Measurements from ENCODE around the gene PCSK7. TPM values are rescaled to one million over a fixed set of nuclear protein-coding genes. Genes with fewer than 3 reads are reported as not detected.
A peak's percentile ranks its signal among the peaks of the same experiment; 100 is the strongest.
"Not testable (repeated sequence)": the region's sequence is repeated elsewhere in the genome, so short reads cannot be mapped to it uniquely, and the experiment has no call there.

PCSK7 gene, protein sequence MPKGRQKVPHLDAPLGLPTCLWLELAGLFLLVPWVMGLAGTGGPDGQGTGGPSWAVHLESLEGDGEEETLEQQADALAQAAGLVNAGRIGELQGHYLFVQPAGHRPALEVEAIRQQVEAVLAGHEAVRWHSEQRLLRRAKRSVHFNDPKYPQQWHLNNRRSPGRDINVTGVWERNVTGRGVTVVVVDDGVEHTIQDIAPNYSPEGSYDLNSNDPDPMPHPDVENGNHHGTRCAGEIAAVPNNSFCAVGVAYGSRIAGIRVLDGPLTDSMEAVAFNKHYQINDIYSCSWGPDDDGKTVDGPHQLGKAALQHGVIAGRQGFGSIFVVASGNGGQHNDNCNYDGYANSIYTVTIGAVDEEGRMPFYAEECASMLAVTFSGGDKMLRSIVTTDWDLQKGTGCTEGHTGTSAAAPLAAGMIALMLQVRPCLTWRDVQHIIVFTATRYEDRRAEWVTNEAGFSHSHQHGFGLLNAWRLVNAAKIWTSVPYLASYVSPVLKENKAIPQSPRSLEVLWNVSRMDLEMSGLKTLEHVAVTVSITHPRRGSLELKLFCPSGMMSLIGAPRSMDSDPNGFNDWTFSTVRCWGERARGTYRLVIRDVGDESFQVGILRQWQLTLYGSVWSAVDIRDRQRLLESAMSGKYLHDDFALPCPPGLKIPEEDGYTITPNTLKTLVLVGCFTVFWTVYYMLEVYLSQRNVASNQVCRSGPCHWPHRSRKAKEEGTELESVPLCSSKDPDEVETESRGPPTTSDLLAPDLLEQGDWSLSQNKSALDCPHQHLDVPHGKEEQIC
- 28.4 and 29.3 TPM in 2 replicates for total RNA-seq (2014; rRNA removed; shearing (Covaris generic))

DNA sequence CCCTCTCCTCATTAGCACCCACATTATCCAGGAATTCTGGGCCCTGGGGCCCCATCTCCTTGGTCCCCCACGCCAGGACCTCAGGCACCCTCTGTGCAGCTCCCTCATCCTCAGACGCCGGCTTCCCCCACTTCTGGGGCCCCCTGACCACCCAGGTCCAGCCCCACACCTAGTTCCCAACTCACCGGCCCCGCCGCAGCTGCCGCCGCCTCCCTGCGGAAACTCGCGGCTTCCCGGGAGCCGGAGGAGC lies at the start of gene PCSK7:
Gene PCSK7, minus strand, starts transcription at position 232 of the 250 bp plus-strand sequence. CDS start 2,229 bp downstream, outside the sequence.
- peak within 1 kb of the TSS; percentile 90 for H3K4me3 ChIP-seq (ENCODE audit: insufficient read depth, low read depth, low read length)
- no peak for DNase-seq
- H3K27me3 ChIP-seq (ENCODE audit: control insufficient read depth, insufficient read depth, low read length), result no peaks in the 10 kb centered on the region
- peaks cover 12% of the 10 kb centered on the region for H3K36me3 ChIP-seq (replicated peaks; ENCODE audit: control insufficient read depth, insufficient read depth, low read length)

DNA sequence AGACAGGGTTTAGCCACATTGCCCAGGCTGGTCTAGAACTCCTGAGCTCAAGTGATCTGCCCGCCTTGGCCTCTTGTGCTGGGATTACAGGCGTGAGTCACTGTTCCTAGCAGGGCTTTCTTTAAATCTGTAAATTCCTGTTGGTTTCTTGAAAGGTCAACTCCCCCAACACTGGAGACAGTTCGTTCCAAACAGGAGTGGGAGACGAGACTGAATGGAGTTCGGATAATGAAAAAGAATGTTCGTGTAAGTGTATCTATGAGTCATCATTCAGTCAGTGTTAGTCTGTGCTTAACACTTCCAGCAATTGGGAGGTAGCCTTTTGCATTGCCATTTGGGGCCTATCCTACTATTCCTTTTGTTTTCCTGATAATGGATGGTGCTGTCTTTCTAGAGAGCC lies 49.3 kb upstream of the PCSK7 start:
- no peak overlapping the region for H3K4me3 ChIP-seq (ENCODE audit: insufficient read depth, low read depth, low read length)
- H3K36me3 ChIP-seq (replicated peaks; ENCODE audit: control insufficient read depth, insufficient read depth, low read length), result peaks cover 10% of the 10 kb centered on the region
- no peak for DNase-seq
- no peaks in the 10 kb centered on the region for H3K27me3 ChIP-seq (ENCODE audit: control insufficient read depth, insufficient read depth, low read length)

DNA sequence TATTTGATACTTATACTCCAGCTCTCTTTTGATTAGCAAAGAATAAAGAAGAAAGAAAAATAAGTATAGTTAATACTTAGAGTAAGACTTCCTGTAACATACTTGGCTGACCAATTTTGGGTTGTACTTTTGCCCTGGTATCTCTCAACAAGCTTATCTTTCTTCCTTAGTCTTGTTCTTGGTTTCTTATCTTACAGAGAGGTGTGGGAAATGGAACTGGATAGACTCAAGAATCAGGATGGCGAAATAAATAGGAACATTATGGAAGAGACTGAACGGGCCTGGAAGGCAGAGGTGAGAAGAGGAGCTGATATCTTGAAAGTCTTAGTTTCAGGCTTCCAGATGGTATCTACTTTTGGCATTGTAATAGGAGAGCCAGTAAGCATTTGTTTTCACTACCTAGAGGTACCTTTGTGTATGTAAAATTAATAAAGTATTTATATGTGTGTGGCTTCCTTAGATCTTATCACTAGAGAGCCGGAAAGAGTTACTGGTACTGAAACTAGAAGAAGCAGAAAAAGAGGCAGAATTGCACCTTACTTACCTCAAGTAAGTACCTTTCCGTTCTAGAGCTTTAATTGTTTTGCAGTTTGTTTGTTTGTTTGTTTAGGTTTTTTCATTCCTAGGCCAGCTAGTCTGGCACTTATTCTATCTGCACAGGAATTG lies 48.0 kb upstream of the PCSK7 start:
- Histone ChIP-seq H3K4me3 (ENCODE audit: insufficient read depth, low read depth, low read length) (no peak overlapping the region), H3K27me3 (ENCODE audit: control insufficient read depth, insufficient read depth, low read length) (no peaks in the 10 kb centered on the region), H3K36me3 (replicated peaks; ENCODE audit: control insufficient read depth, insufficient read depth, low read length) (peaks cover 6% of the 10 kb centered on the region)
- DNase-seq, result no peak

DNA sequence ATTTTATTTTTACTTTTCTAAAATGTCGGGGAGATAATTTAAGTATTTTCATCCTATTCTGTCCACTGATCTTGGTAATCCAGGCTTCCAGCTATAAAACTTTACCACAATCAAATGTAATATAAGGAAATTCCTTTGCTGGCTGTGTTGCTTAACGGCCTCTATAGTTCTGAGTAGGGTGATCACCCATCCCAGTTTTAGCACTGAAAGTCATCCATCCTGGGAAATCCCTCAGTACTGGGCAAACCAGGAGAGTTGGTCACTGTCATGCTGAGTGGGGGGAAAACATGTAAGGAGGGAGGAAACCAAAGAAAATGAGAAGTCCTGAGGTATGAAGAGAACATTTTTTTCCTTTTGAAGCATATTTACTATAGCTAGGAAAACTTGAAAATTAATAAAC lies 46.5 kb upstream of the PCSK7 start:
- H3K4me3 ChIP-seq (ENCODE audit: insufficient read depth, low read depth, low read length), result no peak overlapping the region
- peaks cover 6% of the 10 kb centered on the region for H3K36me3 ChIP-seq (replicated peaks; ENCODE audit: control insufficient read depth, insufficient read depth, low read length)
- no peak for DNase-seq
- H3K27me3 ChIP-seq (ENCODE audit: control insufficient read depth, insufficient read depth, low read length), result no peaks in the 10 kb centered on the region

DNA sequence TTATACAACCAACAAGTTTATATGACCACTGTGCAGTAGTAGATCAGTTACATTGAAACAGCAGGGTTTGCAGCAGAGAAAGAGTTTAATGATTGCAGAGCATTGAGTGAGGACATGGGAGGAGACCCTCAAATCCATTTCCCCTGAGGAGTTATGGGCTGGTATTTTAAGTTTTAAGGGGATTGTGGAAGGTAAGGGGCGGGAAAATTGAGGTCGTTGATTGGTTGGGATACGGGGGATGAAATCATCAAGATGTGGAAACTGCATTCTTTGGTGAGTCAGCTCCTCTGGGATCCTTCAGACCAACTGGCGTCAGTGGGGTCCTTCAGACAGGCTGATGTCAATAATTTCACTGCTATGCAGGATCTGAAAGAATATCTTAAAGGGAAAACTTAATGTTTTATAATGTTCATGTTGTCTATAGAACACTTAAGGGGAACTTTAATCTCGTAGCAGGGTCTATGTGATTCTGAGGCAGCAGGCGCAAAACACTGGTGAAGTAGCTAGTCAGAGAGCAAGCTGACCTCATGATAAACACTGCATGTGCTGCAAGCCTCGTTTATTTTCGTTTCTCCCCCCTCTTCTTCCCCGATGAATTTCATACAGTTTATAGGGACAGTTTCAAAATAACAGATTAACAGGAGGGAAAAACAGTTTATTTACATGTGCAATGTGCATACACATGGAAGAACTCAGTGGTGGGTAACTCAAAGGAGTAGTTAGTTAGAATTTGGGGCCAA lies 41.8 kb upstream of the PCSK7 start:
- Histone ChIP-seq H3K36me3 (replicated peaks; ENCODE audit: control insufficient read depth, insufficient read depth, low read length) (no peaks in the 10 kb centered on the region; the same call in 1 of the 2 replicates), H3K27me3 (ENCODE audit: control insufficient read depth, insufficient read depth, low read length) (no peaks in the 10 kb centered on the region), H3K4me3 (ENCODE audit: insufficient read depth, low read depth, low read length) (no peak overlapping the region)
- peak; percentile 57 for DNase-seq

DNA sequence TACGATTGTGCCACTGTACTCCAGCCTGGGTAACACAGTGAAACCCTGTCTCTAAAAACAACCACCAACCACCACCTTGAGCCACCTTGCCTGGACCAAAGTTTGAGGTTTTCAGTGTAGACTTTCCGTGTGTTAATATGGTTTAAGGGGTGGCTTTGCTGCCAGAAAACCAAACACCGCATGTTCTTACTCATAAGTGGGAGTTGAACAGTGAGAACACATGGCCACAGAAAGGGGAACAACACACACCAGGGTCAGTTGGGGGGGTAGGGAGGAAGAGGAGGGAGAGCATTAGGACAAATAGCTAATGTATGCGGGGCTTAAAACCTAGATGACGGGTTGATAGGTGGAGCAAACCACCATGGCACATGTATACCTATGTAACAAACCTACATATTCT lies 40.3 kb upstream of the PCSK7 start:
- not testable (repeated sequence) for H3K27me3 ChIP-seq (ENCODE audit: control insufficient read depth, insufficient read depth, low read length); H3K4me3 ChIP-seq (ENCODE audit: insufficient read depth, low read depth, low read length); H3K36me3 ChIP-seq (replicated peaks; ENCODE audit: control insufficient read depth, insufficient read depth, low read length); DNase-seq

DNA sequence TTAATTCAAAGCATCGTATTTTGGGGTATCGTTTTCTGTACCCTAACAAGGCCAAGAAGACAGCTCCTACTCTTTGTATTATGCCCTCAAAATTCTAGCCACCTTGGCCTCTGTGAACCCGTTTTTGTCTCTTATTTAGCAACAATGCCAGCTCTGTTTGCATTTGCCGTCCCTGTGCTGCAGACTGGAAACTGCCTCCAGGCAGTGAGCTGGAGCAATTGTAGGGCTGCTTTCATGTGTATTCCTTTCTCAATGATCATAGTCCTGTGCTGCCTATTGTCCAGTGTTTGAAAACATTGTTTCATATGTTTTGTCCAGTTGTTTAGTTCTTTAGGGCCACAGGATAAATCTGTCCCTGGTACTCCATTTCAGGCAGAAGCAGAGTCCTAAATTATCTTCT lies 39.3 kb upstream of the PCSK7 start:
- Histone ChIP-seq H3K36me3 (replicated peaks; ENCODE audit: control insufficient read depth, insufficient read depth, low read length) (no peaks in the 10 kb centered on the region; the same call in 1 of the 2 replicates), H3K4me3 (ENCODE audit: insufficient read depth, low read depth, low read length) (no peak overlapping the region), H3K27me3 (ENCODE audit: control insufficient read depth, insufficient read depth, low read length) (no peaks in the 10 kb centered on the region)
- DNase-seq, result no peak

DNA sequence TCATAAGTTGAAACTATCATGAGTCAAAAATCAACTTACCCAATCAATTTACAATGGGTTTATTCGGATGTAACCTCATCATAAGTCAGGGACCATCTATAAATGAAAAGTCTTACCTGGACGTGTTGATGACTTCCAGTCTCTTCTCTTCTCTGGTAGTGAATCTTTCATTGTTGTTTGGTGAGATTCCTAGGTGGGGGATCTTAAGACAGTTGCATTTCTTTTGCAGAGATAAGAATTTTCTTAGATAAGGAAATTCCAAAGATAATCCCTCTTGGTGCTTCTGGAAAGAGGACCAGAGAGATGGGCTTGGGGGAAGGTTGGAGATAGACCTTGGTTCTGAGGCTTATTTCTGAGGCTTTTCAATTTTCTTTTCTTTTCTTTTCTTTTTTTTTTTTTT lies 38.0 kb upstream of the PCSK7 start:
- Histone ChIP-seq H3K4me3 (ENCODE audit: insufficient read depth, low read depth, low read length) (no peak overlapping the region), H3K27me3 (ENCODE audit: control insufficient read depth, insufficient read depth, low read length) (no peaks in the 10 kb centered on the region), H3K36me3 (replicated peaks; ENCODE audit: control insufficient read depth, insufficient read depth, low read length) (no peaks in the 10 kb centered on the region)
- no peak for DNase-seq

DNA sequence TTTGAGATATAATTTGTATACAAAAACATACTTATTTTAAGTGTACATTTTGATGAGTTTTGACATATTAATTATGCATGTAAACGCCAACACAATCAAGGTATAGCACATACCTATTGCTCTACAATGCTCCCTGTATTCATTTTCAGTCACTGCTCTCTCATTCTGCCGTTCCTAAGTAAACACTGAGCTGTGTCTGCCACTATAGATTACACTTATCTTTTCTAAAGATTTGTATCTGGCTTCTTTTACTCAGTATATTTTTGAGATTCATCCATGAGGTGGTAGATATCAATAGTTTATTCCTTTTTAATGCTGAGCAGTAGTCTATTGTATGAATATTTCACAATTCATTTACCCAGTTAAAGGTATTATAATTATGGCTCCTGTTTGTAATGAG lies 33.9 kb upstream of the PCSK7 start:
- DNase-seq, result no peak
- no peak overlapping the region for H3K4me3 ChIP-seq (ENCODE audit: insufficient read depth, low read depth, low read length)
- no peaks in the 10 kb centered on the region for H3K27me3 ChIP-seq (ENCODE audit: control insufficient read depth, insufficient read depth, low read length)
- no peaks in the 10 kb centered on the region for H3K36me3 ChIP-seq (replicated peaks; ENCODE audit: control insufficient read depth, insufficient read depth, low read length)

DNA sequence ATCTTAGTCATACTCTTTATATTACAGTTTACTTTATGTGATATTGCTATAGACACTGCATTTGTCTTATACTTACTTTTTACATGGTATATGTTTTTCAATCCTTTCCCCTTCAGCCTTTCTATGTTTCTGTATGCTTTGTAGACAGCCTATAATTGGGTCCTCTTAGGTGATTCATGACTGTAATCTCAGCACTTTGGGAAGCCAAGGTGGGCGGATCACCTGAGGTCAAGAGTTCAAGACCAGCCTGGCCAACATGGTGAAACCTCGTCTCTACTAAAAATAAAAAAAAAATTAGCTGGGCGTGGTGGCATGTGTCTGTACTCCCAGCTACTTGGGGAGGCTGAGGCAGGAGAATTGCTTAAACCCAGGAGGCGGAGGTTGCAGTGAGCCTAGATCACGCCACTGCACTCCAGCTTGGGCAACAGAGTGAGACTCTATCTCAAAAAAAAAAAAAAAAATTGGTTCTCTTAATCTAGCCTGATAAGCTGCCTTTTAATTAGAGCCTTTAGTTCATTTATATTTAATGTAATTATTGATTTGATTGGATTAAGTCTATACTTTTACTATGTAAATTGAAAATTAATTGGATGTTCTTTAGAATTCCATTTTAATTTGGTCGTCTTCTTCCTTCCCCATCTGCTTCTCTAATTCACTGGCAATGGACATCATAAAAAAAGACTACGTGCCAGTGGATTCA lies 32.9 kb upstream of the PCSK7 start:
- not testable (repeated sequence) for DNase-seq; H3K27me3 ChIP-seq (ENCODE audit: control insufficient read depth, insufficient read depth, low read length); H3K4me3 ChIP-seq (ENCODE audit: insufficient read depth, low read depth, low read length); H3K36me3 ChIP-seq (replicated peaks; ENCODE audit: control insufficient read depth, insufficient read depth, low read length)

DNA sequence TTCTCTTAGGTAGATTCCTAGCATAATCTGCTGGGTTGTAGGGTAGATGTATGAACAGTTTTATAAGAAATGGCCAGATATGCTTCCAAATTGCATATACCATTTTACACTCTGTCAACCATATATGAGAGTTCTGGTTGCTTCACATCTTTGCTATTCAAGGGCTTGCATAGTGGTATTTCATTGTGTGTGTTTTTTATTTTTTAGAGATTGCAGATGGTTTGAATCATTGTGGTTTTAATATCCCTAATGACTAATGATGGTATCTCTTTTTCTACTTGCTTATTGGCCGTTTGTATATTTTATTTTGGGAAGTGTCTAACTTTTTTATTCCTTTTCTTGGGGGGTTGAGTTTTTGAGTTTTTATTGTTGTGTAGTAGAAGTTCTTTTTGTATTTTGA lies 27.5 kb upstream of the PCSK7 start:
- Histone ChIP-seq H3K27me3 (ENCODE audit: control insufficient read depth, insufficient read depth, low read length) (no peaks in the 10 kb centered on the region), H3K36me3 (replicated peaks; ENCODE audit: control insufficient read depth, insufficient read depth, low read length) (peaks cover 1% of the 10 kb centered on the region; the same call in 1 of the 2 replicates), H3K4me3 (ENCODE audit: insufficient read depth, low read depth, low read length) (no peak overlapping the region)
- DNase-seq, result no peak

DNA sequence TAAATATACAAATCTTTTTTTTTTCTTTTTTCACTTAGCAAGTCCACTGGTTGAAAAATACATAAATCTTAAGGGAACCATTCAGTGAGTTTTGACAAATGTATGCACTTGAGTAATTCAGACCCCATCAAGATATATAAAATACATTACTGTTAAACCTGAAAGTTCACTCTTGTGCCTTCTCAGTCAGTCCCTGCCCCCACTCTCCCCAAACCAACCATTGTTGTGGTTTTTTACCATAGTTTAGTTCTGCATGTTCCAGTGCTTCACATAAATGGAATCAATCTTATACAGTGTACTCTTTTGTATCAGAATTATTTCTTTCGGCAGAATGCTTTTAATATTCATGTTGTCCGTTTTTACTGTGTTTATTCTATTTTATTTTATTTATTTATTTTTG lies 26.7 kb upstream of the PCSK7 start:
- DNase-seq, result no peak
- no peak overlapping the region for H3K4me3 ChIP-seq (ENCODE audit: insufficient read depth, low read depth, low read length)
- H3K27me3 ChIP-seq (ENCODE audit: control insufficient read depth, insufficient read depth, low read length), result no peaks in the 10 kb centered on the region
- H3K36me3 ChIP-seq (replicated peaks; ENCODE audit: control insufficient read depth, insufficient read depth, low read length), result peaks cover 1% of the 10 kb centered on the region; the same call in 1 of the 2 replicates

DNA sequence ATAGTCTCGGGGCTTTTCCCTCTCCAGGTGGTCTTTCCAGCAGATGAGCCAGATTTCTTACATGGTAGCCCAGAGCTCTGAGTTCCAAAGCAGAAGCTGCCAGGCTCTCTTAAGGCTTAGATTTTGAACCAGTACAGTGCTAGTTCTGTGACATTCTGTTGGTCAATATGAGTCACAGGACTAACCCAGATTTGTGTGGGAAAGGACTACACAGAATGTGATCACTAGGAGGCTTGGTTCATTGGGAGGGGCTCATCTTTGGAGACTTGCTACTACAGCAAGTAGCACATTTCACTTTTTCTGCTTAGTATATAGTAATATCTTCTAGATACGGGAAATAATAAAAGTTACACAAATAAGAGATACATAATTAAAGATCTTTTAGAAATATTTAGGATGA lies 24.7 kb upstream of the PCSK7 start:
- Histone ChIP-seq H3K36me3 (replicated peaks; ENCODE audit: control insufficient read depth, insufficient read depth, low read length) (peaks cover 2% of the 10 kb centered on the region), H3K27me3 (ENCODE audit: control insufficient read depth, insufficient read depth, low read length) (no peaks in the 10 kb centered on the region), H3K4me3 (ENCODE audit: insufficient read depth, low read depth, low read length) (no peak overlapping the region)
- DNase-seq, result no peak

DNA sequence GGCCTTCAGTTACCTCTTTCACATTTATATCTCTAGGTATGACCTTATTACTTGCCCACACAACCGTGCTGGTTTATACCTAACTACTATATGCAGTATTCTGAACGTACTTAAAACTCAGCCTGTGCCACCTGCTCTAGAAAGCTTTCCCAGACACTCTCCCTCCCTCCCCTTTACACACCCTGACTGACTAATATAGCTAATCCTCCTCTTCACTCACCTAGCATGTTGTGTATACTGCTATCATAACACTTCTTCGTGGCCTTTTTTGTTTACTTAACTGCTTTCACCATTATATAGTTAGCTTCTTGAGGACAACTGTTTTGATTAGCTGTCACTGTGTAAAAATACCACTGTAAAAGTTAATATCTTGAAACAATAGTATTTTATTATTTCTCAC lies 24.1 kb upstream of the PCSK7 start:
- H3K4me3 ChIP-seq (ENCODE audit: insufficient read depth, low read depth, low read length), result no peak overlapping the region
- DNase-seq, result no peak
- peaks cover 2% of the 10 kb centered on the region for H3K36me3 ChIP-seq (replicated peaks; ENCODE audit: control insufficient read depth, insufficient read depth, low read length)
- no peaks in the 10 kb centered on the region for H3K27me3 ChIP-seq (ENCODE audit: control insufficient read depth, insufficient read depth, low read length)
